ENCODE results near the gene BEND4.

DNA sequence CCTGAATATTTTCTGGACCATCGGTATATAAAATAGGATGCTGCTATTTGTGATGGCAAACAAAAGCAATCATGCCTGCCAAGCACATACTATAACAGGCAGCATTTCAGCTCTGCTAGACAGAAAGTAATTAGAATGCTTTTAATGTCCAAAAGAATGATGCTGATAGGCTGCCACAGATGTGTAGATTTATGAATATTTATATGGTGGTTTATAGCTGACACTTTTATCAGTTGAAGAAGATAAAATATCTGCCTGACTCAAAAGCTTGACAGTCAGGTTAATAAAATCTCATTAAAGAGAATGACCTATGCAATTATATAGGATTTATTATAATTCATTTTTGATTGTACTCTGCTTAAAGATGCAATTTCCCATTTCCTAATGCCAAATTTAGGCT is 4.0 kb downstream of the BEND4 start:
- TF ChIP-seq, protein P1, sequence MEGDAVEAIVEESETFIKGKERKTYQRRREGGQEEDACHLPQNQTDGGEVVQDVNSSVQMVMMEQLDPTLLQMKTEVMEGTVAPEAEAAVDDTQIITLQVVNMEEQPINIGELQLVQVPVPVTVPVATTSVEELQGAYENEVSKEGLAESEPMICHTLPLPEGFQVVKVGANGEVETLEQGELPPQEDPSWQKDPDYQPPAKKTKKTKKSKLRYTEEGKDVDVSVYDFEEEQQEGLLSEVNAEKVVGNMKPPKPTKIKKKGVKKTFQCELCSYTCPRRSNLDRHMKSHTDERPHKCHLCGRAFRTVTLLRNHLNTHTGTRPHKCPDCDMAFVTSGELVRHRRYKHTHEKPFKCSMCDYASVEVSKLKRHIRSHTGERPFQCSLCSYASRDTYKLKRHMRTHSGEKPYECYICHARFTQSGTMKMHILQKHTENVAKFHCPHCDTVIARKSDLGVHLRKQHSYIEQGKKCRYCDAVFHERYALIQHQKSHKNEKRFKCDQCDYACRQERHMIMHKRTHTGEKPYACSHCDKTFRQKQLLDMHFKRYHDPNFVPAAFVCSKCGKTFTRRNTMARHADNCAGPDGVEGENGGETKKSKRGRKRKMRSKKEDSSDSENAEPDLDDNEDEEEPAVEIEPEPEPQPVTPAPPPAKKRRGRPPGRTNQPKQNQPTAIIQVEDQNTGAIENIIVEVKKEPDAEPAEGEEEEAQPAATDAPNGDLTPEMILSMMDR (IDR thresholded peaks at IDR 0.05): no peak
- TF ChIP-seq POLR2AphosphoS5 (IDR thresholded peaks at IDR 0.05) (no peak), POLR2A (IDR thresholded peaks at IDR 0.05) (no peak)
